ENCODE data around the gene KLF15. TPM values are rescaled to one million over a fixed set of nuclear protein-coding genes. Genes with fewer than 3 reads are reported as not detected.

The KLF15 gene
- total RNA-seq = 10 to 100 TPM in 3 of 4 donors, 1 to 10 TPM in 1; 9.6 to 31.3 (median 19.2) TPM

DNA sequence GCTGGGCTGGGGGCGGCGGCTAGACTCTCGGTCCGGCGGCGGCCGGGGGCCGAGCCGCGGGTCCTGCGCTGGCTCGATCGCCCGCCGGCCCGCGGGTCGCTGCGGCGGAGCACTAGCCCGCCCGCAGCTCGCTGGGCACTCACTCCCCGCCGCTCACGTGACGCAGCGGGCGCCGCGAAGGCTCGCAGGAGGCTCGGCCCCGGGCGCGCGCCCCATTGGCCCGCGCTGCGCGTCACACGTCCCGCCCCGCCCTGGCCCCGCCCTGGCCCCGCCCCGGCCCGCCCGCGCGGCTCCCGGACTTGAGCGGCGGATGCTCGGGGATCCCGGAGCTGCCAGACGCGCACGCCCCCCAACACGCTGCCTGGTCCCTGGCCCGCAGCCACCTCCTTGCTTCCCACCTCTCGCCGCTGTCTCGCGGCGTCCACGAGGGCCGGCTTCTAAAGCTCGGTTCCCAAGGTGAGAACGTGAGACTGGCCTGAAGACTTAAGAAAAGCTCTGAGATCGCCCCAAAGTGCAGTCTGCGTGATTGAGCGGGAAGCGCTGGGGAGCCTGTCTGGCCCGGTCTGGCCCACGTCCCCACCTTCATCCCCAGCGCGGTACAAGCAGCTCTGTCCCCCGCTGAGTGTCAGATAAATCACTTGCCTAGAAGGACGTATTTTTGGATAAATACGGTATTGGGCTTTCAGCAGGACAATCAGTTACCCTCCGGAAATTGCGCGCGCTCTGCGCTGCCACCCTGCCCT lies at the start of gene KLF15:
KLF15 (minus strand) TSS at position 114 of the 743 bp plus-strand sequence. CDS start 4,486 bp downstream, outside the sequence.
- TF ChIP-seq CTCF (IDR thresholded peaks at IDR 0.05) (no peak), POLR2A (IDR thresholded peaks at IDR 0.05) (peak in 1 of 2 donors; percentile 66)
- peak; percentile 84 to 98 for DNase-seq (ENCODE audit: low spot score in 2 of 2)
- peak within 1 kb of the TSS; percentile 51 for H3K4me3 ChIP-seq (ENCODE audit: low read depth, poor library complexity, severe bottlenecking)
- 0 to 1% methylated on average over 37 to 40 of the region's 86 CpGs for WGBS, 2 donors
- intact Hi-C loops (cut with DNase I; ENCODE audit: low total_unique reads) = no loop called here

GRCh38 chr3:126406389-126407296 lies 49.4 kb upstream of the KLF15 start:
- intact Hi-C loops (cut with DNase I; ENCODE audit: low total_unique reads) = no loop called here
- peak in 1 of 2 donors; percentile 62 for DNase-seq (ENCODE audit: low spot score in 2 of 2)

GRCh38 chr3:126402666-126403302 lies 45.6 kb upstream of the KLF15 start:
- intact Hi-C loops (cut with DNase I; ENCODE audit: low total_unique reads) = no loop called here
- 81 to 88% methylated on average over 12 of the region's 12 CpGs for WGBS, 2 donors
- peak in 1 of 2 donors; percentile 61 for DNase-seq (ENCODE audit: low spot score in 2 of 2)
- TF ChIP-seq CTCF (IDR thresholded peaks at IDR 0.05) = no peak
- no peak overlapping the region for H3K4me3 ChIP-seq (ENCODE audit: low read depth, poor library complexity, severe bottlenecking)

More at GRCh38 chr3:126406389-126407296, 49.4 kb upstream of the KLF15 start:
- 84 to 85% methylated on average over 13 to 14 of the region's 15 CpGs for WGBS, 2 donors
- H3K4me3 ChIP-seq (ENCODE audit: low read depth, poor library complexity, severe bottlenecking) = no peak overlapping the region
- no peak for TF ChIP-seq POLR2A (IDR thresholded peaks at IDR 0.05)
- TF ChIP-seq CTCF (IDR thresholded peaks at IDR 0.05) = no peak

DNA sequence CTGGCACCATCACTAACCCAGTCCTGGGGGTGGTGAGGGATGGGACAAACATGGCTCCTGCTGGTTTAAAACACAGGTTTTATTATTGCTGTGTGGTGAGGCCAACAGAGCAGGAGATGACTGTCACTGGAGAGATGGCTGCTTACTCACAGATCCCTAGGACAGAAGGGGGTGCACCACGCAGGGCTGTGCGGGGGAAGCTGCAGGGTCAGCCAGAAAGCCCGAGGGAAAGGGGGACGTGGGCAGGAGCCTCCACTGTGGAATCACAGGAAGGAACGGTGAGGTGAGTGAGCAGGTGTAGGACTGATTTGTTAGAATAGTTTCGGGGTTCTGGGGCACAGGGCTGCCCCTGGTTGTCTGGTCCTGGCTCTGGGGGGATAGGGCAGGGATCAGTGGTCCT lies 45.0 kb upstream of the KLF15 start:
- 75 to 76% methylated on average over 6 of the region's 6 CpGs for WGBS, 2 donors
- DNase-seq (ENCODE audit: low spot score in 2 of 2) = peak in 1 of 2 donors; percentile 25
- intact Hi-C loops (cut with DNase I; ENCODE audit: low total_unique reads) = no loop called here
- no peak overlapping the region for H3K4me3 ChIP-seq (ENCODE audit: low read depth, poor library complexity, severe bottlenecking)
- no peak for TF ChIP-seq CTCF (IDR thresholded peaks at IDR 0.05)
- no peak for TF ChIP-seq POLR2A (IDR thresholded peaks at IDR 0.05)

- 60 to 74% methylated on average over 8 of the region's 8 CpGs for WGBS, 2 donors
- intact Hi-C loops (cut with DNase I; ENCODE audit: low total_unique reads) = no loop called here
- TF ChIP-seq CTCF (IDR thresholded peaks at IDR 0.05) (no peak), POLR2A (IDR thresholded peaks at IDR 0.05) (no peak)
- no peak overlapping the region for H3K4me3 ChIP-seq (ENCODE audit: low read depth, poor library complexity, severe bottlenecking)
- DNase-seq (ENCODE audit: low spot score in 2 of 2) = peak in 1 of 2 donors; percentile 39
Measured at GRCh38 chr3:126401611-126402160, 44.5 kb upstream of the KLF15 start.

Data from lower leg skin (tissue), 4 donors.